ENCODE results near the gene LCP2.

Gene LCP2

GRCh38 chr5:170315154-170315553 is 17.6 kb upstream of the LCP2 start:
- DNase-seq (ENCODE audit: low spot score), result no peak

GRCh38 chr5:170314541-170315095 is 17.0 kb upstream of the LCP2 start:
- no peak for DNase-seq (ENCODE audit: low spot score)

GRCh38 chr5:170313816-170314215 is 16.2 kb upstream of the LCP2 start:
- no peak for DNase-seq (ENCODE audit: low spot score)

GRCh38 chr5:170313344-170313743 is 15.8 kb upstream of the LCP2 start:
- DNase-seq (ENCODE audit: low spot score), result no peak

GRCh38 chr5:170312666-170313065 is 15.1 kb upstream of the LCP2 start:
- DNase-seq (ENCODE audit: low spot score), result no peak

GRCh38 chr5:170312301-170312595 is 14.7 kb upstream of the LCP2 start:
- no peak for DNase-seq (ENCODE audit: low spot score)

- DNase-seq (ENCODE audit: low spot score), result no peak
These were observed 14.1 kb upstream of the LCP2 start for GRCh38 chr5:170311511-170312300.

- DNase-seq (ENCODE audit: low spot score), result no peak
These were observed 12.8 kb upstream of the LCP2 start for GRCh38 chr5:170310256-170310926.

- DNase-seq (ENCODE audit: low spot score), result no peak
These were observed 11.1 kb upstream of the LCP2 start for GRCh38 chr5:170308686-170309085.

- peak; percentile 27 for DNase-seq (ENCODE audit: low spot score)
These were observed 10.2 kb upstream of the LCP2 start for GRCh38 chr5:170307575-170308465.

- no peak for DNase-seq (ENCODE audit: low spot score)
These were observed 8.8 kb upstream of the LCP2 start for GRCh38 chr5:170306381-170306831.

GRCh38 chr5:170305646-170306025 is 8.1 kb upstream of the LCP2 start:
- no peak for DNase-seq (ENCODE audit: low spot score)

- no peak for DNase-seq (ENCODE audit: low spot score)
These were observed 7.6 kb upstream of the LCP2 start for GRCh38 chr5:170305016-170305645.

- DNase-seq (ENCODE audit: low spot score), result no peak
These were observed 6.0 kb upstream of the LCP2 start for GRCh38 chr5:170303549-170303948.

GRCh38 chr5:170302653-170303501 is 5.3 kb upstream of the LCP2 start:
- DNase-seq (ENCODE audit: low spot score), result no peak

- DNase-seq (ENCODE audit: low spot score), result no peak
These were observed 4.5 kb upstream of the LCP2 start for GRCh38 chr5:170301981-170302652.

- no peak for DNase-seq (ENCODE audit: low spot score)
These were observed 3.6 kb upstream of the LCP2 start for GRCh38 chr5:170301149-170301548.

- DNase-seq (ENCODE audit: low spot score), result no peak
These were observed 2.9 kb upstream of the LCP2 start for GRCh38 chr5:170300361-170301013.

- no peak for DNase-seq (ENCODE audit: low spot score)
These were observed 515 bp downstream of the LCP2 start for GRCh38 chr5:170296935-170297588.

Measured in AG08396 (cell line).